OCI-LY7 (cell line): ENCODE data around the gene AIM2. TPM values are rescaled to one million over a fixed set of nuclear protein-coding genes. Genes with fewer than 3 reads are reported as not detected.

Experiments used
- BruUV-seq: library from RNA; stranded (reverse); fragments of 400-500 nt; replicated peaks from 2 replicates; lab custom pipeline; 2021; lab: Mats Ljungman, UMichigan
- CTCF ChIA-PET: fragments of 300-600 bp; sonication (Branson Sonifier 250); formaldehyde crosslinking; loops from one replicate; lab custom pipeline; 2022; ENCODE audit warnings: antibody characterized with exemption; ENCODE audit not compliant: unreplicated experiment; lab: Charles Lee
- POLR2A ChIA-PET: fragments of 300-600 bp; sonication (Branson Sonifier 250); formaldehyde crosslinking; loops from one replicate; lab custom pipeline; 2022; ENCODE audit warnings: antibody characterized with exemption; lab: Charles Lee
- DNase-seq: peaks from one replicate; pipeline ENCODE4 v3.0.0-alpha.2; 2015; ENCODE audit warnings: low spot score
- H2AFZ ChIP-seq: fragments of 200-600 bp; sonication (generic), shearing (Covaris generic); 2 replicates; pipeline ENCODE4 v1.6.1; 2014; ENCODE audit warnings: mild to moderate bottlenecking, antibody characterized with exemption, low read length, moderate library complexity
- H3K27ac ChIP-seq: fragments of 200-600 bp; sonication (generic); 2 replicates; pipeline ENCODE4 v1.5.1; 2014; ENCODE audit warnings: mixed run types, low read depth, mild to moderate bottlenecking, moderate library complexity, low read length, inconsistent platforms; ENCODE audit not compliant: poor library complexity, severe bottlenecking
- H3K36me3 ChIP-seq: fragments of 200-600 bp; sonication (generic); 2 replicates; pipeline ENCODE4 v1.6.1; 2014; ENCODE audit warnings: mild to moderate bottlenecking, antibody characterized with exemption, low read length, moderate library complexity, mixed read lengths; ENCODE audit not compliant: insufficient read depth
- H3K4me1 ChIP-seq: fragments of 200-600 bp; sonication (generic); 2 replicates; pipeline ENCODE4 v1.5.1; 2014; ENCODE audit warnings: mild to moderate bottlenecking, low read length; ENCODE audit not compliant: insufficient read depth, poor library complexity, severe bottlenecking
- H3K4me2 ChIP-seq: fragments of 200-600 bp; sonication (generic); 2 replicates; pipeline ENCODE4 v1.6.1; 2014; ENCODE audit warnings: mild to moderate bottlenecking, low read length
- H3K4me3 ChIP-seq: fragments of 200-600 bp; sonication (generic); 2 replicates; pipeline ENCODE4 v1.5.1; 2014; ENCODE audit warnings: mild to moderate bottlenecking, low read depth, low read length; ENCODE audit not compliant: poor library complexity, severe bottlenecking
- H3K79me2 ChIP-seq: fragments of 200-600 bp; sonication (generic); 2 replicates; pipeline ENCODE4 v1.6.1; 2016; ENCODE audit warnings: low read depth, mild to moderate bottlenecking, low read length, moderate library complexity, mixed read lengths; ENCODE audit not compliant: insufficient read depth
- H3K9me2 ChIP-seq: fragments of 200-600 bp; sonication (generic); 2 replicates; pipeline ENCODE4 v1.6.1; 2016; ENCODE audit warnings: mild to moderate bottlenecking, low read length, mixed read lengths; ENCODE audit not compliant: insufficient read depth
- H3K9me3 ChIP-seq: fragments of 200-600 bp; sonication (generic); 2 replicates; pipeline ENCODE4 v1.6.1; 2014; ENCODE audit warnings: mild to moderate bottlenecking, mixed run types, low read length, mixed read lengths
- H4K20me1 ChIP-seq: fragments of 200-600 bp; sonication (generic); 2 replicates; pipeline ENCODE4 v1.6.1; 2014; ENCODE audit warnings: mild to moderate bottlenecking, antibody characterized with exemption, low read length, moderate library complexity, mixed read lengths; ENCODE audit not compliant: insufficient read depth
- EZH2phosphoT487 ChIP-seq: fragments of 200-600 bp; sonication (generic); IDR thresholded peaks from 2 replicates; pipeline ENCODE4 v1.6.1; 2018; ENCODE audit warnings: low read depth, borderline replicate concordance, mild to moderate bottlenecking, mixed run types, antibody characterized with exemption, low read length, moderate library complexity, mixed read lengths
- intact Hi-C: fragments of 100-400 bp; cut with micrococcal nuclease; formaldehyde crosslinking; loops from one replicate; pipeline ENCODE4 v1.10.0; 2022; ENCODE audit not compliant: unreplicated experiment
- total RNA-seq, 2 experiments: library from RNA; depleted of rRNA in 1 of 2; stranded (reverse); fragments of >200 nt in 1 of 2; shearing (Covaris generic) in 1 of 2; gene quantifications; 2 replicates each; pipeline ENCODE4 v1.2.3, GENCODE V29; 2014 to 2022
- TF ChIP-seq, protein P1 (sequence below): fragments of 200-600 bp; sonication (generic); conservative IDR thresholded peaks from 2 replicates; pipeline ENCODE4 v1.5.1; 2014; ENCODE audit warnings: mild to moderate bottlenecking, antibody characterized with exemption, low read length, moderate library complexity, mixed read lengths

AIM2 gene
- total RNA-seq, 2 experiments from 2014 or later, result 18.2 to 28.1 TPM

DNA sequence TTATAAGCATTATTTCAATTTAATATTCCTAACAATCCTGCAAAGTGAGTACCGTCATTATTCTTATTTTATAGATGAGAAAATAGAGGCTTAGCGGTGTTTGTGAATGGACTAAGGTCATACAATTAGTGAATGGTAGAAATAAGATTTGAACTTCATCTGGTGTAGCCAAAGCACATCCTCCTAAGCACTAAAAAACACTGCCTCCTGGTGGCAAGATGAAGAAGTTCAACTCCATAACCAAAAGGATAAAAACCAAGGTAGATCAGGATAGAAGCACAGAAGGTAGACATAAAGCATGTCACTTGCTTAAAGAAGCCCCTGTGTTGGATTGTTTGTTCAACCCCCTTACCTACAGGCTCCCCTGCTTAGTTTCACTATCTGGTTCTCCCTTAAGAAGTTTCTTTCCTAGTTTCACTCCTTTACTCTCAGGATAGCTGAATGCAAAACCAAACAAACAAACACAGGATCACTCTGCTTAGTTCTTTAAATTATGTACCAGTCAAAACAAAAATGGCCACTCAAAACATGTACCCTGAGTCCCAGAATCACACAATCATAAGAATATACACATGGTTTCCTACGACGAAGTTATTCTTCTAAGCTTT is 12.7 kb upstream of the AIM2 start:
- no peak overlapping the region for H3K4me2 ChIP-seq
- no peaks in the 10 kb centered on the region for H3K9me2 ChIP-seq
- H3K36me3 ChIP-seq, result no peaks in the 10 kb centered on the region
- no TSS peak for BruUV-seq
- no peak overlapping the region for H3K27ac ChIP-seq
- intact Hi-C loops, result loop anchor here (5.0 kb wide), 1 partner anchor 582 kb away; no protein-coding TSS in a partner anchor
- ChIA-PET POLR2A (interaction anchor here (1.0 to 3.3 kb wide), 4 partner anchors 12 to 227 kb away, joined by 3 to 23 read pairs (median 4); partner anchors contain the start of gene AIM2), CTCF (interaction anchor here (1.3 kb wide), 1 partner anchor 13 kb away, joined by 5 read pairs; the partner anchor contains the start of gene AIM2)
- H4K20me1 ChIP-seq, result no peaks in the 10 kb centered on the region
- H2AFZ ChIP-seq, result peak overlapping the region; percentile 32; the same call in 1 of the 2 replicates
- peak; percentile 60 for DNase-seq
- TF ChIP-seq, protein P1, sequence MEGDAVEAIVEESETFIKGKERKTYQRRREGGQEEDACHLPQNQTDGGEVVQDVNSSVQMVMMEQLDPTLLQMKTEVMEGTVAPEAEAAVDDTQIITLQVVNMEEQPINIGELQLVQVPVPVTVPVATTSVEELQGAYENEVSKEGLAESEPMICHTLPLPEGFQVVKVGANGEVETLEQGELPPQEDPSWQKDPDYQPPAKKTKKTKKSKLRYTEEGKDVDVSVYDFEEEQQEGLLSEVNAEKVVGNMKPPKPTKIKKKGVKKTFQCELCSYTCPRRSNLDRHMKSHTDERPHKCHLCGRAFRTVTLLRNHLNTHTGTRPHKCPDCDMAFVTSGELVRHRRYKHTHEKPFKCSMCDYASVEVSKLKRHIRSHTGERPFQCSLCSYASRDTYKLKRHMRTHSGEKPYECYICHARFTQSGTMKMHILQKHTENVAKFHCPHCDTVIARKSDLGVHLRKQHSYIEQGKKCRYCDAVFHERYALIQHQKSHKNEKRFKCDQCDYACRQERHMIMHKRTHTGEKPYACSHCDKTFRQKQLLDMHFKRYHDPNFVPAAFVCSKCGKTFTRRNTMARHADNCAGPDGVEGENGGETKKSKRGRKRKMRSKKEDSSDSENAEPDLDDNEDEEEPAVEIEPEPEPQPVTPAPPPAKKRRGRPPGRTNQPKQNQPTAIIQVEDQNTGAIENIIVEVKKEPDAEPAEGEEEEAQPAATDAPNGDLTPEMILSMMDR, result peak; percentile 93
- TF ChIP-seq EZH2phosphoT487, result no peak
- no peaks in the 10 kb centered on the region for H3K79me2 ChIP-seq
- peaks cover 10% of the 10 kb centered on the region for H3K4me1 ChIP-seq
- H3K4me3 ChIP-seq, result no peak overlapping the region
- no peaks in the 10 kb centered on the region for H3K9me3 ChIP-seq

- Histone ChIP-seq H3K79me2 (no peaks in the 10 kb centered on the region), H4K20me1 (no peaks in the 10 kb centered on the region), H3K4me2 (no peak overlapping the region), H3K4me3 (no peak overlapping the region), H3K9me3 (no peaks in the 10 kb centered on the region), H2AFZ (peak overlapping the region; percentile 32; the same call in 1 of the 2 replicates), H3K27ac (no peak overlapping the region), H3K36me3 (no peaks in the 10 kb centered on the region), H3K9me2 (no peaks in the 10 kb centered on the region), H3K4me1 (peaks cover 10% of the 10 kb centered on the region)
- TF ChIP-seq, protein P1, result no peak
- TF ChIP-seq EZH2phosphoT487, result no peak
- DNase-seq, result no peak
- ChIA-PET CTCF (interaction anchor here (1.3 kb wide), 1 partner anchor 12 kb away, joined by 5 read pairs; the partner anchor contains the start of gene AIM2), POLR2A (interaction anchor here (0.6 to 3.3 kb wide), 5 partner anchors 12 to 227 kb away, joined by 3 to 23 read pairs (median 4); partner anchors contain the start of gene AIM2)
- BruUV-seq, result no TSS peak
- intact Hi-C loops, result loop anchor here (5.0 kb wide), 1 partner anchor 581 kb away; no protein-coding TSS in a partner anchor
These were observed 12.1 kb upstream of the AIM2 start for GRCh38 chr1:159088546-159089183.
